Esophagus squamous epithelium (tissue), 4 donors: Measurements from ENCODE around the gene FCRL6.

ENCODE experiments used
- CTCF ChIP-seq, 6 experiments: fragments of 450-650 bp in 4 of 6; fragments of 200-600 bp in 2 of 6; sonication (generic) in 2 of 6; IDR thresholded peaks; one replicate each; pipeline ENCODE4 v1.5.1; 2016 to 2019; ENCODE audit warnings: antibody characterized with exemption in 6 of 6, mild to moderate bottlenecking in 4 of 6, moderate library complexity in 4 of 6
- POLR2A ChIP-seq, 4 donors: fragments of 450-650 bp; IDR thresholded peaks; one replicate each; pipeline ENCODE4 v1.6.1; 2017; ENCODE audit warnings: antibody characterized with exemption in 4 of 4, mild to moderate bottlenecking in 4 of 4, moderate library complexity in 3 of 4

DNA sequence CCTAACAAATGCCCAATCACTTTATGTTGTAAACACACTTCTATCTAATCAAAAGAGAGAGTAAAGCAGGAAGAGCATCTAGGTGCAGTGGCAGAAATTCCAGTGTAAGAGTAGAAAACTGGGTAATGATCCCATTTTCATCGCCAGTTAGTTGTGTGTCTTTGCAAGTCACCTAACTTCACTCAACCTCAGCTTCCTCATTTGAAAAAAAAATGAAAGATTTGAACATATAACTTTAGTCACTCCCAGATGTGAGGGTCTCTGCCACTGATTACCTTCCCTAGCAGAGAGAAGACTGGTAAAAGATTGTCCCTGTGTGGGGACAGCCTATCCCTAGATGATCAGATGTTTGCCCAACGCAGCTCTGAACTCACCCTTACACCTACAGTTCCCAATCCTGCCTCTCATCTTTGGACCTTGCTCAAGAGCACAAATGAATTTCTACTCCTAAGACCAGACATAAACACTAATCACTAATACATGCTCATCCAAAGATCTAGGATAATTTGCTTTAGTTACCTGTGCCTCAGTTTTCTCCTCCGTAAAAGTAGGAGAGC lies 46.6 kb upstream of the FCRL6 start:
- TF ChIP-seq CTCF (IDR thresholded peaks at IDR 0.05), result no peak
- no peak for TF ChIP-seq POLR2A (IDR thresholded peaks at IDR 0.05)
